Cerebellar cortex (tissue), 1 donor: ENCODE results near the gene CGB7.

ENCODE experiments used
- DNase-seq: peaks from one replicate; pipeline ENCODE4 v3.0.0-alpha.2; 2015; ENCODE audit warnings: low spot score

Gene CGB7

GRCh38 chr19:49016067-49016839, 41.3 kb downstream of the CGB7 start:
- no peak for DNase-seq

DNA sequence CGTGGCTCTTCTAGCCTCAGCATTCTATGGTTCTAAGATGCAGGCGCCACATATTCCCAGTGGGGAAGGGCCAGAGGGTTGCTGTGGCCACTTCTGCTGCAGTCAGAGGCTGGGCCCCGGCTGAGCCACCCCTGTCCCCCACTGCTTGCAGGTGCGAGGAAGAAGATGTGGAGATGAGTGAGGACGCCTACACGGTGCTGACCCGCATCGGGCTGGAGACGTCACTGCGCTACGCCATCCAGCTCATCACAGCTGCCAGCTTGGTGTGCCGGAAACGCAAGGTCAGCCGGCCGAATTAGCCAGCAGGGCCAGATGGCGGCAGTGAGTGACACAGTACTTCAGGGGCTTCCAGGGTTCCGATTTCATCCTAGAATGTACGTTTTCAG, 42.7 kb downstream of the CGB7 start:
- DNase-seq: no peak

DNA sequence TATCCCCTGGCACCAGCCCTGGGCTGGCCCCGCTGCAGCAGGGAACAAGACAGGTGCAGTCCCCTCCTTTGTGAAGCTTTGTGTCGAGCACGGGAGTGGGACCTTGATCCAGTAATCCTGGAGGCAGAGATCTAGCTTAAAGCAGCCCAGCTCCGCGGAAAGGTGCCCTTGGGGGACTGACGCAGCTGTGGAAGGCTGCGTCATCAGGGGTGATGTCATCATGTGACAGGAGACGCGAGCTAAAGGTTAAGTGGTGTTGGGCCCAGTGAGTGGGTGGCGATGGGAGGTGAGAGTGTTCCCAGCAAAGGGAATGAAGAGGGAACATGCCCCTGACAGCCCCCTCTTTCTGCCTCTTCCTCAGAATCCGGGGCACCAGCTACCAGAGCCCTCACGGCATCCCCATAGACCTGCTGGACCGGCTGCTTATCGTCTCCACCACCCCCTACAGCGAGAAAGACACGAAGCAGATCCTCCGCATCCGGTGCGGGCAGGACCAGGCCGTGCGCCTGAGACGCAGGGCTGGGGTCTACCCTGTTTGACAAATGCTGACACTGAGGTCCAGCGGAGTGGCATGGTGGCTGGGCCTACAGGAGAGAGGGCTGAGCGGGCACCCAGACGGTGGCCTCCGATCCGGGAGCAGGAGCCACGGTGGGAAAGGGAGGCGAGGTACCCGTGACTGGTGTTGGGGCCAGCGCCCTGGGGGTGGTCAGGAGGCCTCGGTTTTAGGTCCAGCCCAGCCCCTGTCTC, 43.3 kb downstream of the CGB7 start:
- DNase-seq: no peak

DNA sequence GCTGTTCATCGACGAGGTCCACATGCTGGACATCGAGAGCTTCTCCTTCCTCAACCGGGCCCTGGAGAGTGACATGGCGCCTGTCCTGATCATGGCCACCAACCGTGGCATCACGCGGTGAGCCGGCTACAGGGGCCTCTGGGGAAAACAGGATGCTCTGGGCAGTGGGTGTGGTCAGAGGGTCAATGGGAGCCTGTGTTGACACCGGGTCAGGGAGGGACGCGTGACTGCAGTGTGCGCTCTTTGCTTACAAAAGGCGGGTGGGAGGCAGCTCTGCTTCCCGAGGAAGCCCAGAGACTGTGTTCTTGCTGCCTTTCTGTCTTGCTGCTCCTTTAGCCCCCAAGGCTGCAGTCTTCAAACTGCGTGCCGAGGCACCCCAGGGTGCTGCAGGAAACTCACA, 46.4 kb downstream of the CGB7 start:
- DNase-seq: no peak

- no peak for DNase-seq
Measured at GRCh38 chr19:49010453-49010852, 47.1 kb downstream of the CGB7 start.

DNA sequence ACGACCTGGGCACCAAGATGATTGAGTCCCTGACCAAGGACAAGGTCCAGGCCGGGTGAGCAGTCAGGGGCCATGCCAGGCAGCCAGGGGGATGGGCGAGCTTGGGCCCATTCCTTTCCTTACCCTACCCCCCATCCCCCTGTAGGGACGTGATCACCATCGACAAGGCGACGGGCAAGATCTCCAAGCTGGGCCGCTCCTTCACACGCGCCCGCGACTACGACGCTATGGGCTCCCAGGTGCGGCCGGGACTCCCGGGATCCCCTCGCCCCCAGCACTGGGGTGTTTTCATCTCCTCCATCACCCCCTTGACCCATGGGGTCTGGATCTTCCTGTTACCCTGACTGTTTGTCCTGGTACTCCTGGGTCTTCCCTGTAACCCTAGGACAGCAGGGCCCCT, 47.7 kb downstream of the CGB7 start:
- DNase-seq: no peak

DNA sequence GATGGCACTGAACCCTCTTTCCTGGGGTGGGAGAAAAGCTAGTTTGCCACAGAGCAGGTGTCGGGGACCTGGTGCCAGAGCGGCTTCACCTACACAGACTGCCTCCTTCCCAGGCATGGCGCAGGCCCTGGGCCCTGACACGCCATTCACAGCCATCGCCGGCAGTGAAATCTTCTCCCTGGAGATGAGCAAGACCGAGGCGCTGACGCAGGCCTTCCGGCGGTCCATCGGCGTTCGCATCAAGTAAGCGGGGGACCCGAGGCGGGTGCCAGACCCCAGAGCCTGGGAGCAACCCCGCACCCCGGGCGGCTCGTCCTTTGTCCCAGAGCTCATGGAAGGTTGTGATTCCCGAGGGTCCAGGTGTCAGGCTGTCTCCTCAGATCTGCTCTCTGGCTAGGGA, 50.6 kb downstream of the CGB7 start:
- no peak for DNase-seq

GRCh38 chr19:49004964-49005614, 52.5 kb downstream of the CGB7 start:
- no peak for DNase-seq
